H1 (cell line): ENCODE results near the gene GALNT4. TPM values are rescaled to one million over a fixed set of nuclear protein-coding genes. Genes with fewer than 3 reads are reported as not detected.

ENCODE experiments used
- CEBPB ChIP-seq: IDR thresholded peaks from 2 replicates; pipeline ENCODE4 v1.6.1; 2012; ENCODE audit warnings: low read depth, low read length
- CHD1 ChIP-seq: IDR thresholded peaks from 2 replicates; pipeline ENCODE4 v1.6.1; 2012; ENCODE audit warnings: low read depth, low read length, improper control_type of control experiment
- CHD7 ChIP-seq: fragments of 300-600 bp; sonication (generic); IDR thresholded peaks from 2 replicates; pipeline ENCODE4 v1.7.1; 2012; ENCODE audit warnings: low read length, moderate library complexity, mild to moderate bottlenecking, inconsistent platforms; ENCODE audit not compliant: insufficient replicate concordance
- E2F6 ChIP-seq: IDR thresholded peaks from 2 replicates; pipeline ENCODE4 v1.6.1; 2012; ENCODE audit warnings: inconsistent platforms
- JUND ChIP-seq: IDR thresholded peaks from 2 replicates; pipeline ENCODE4 v1.6.1; 2011; ENCODE audit warnings: mild to moderate bottlenecking, improper control_type of control experiment, low read length
- MAFK ChIP-seq: IDR thresholded peaks from 2 replicates; pipeline ENCODE4 v1.6.1; 2012; ENCODE audit warnings: low read depth, mild to moderate bottlenecking, improper control_type of control experiment, low read length
- POLR2A ChIP-seq, 2 experiments: IDR thresholded peaks; 1 replicate in 1 of 2; 2 replicates in 1 of 2; pipeline ENCODE4 v1.6.1; 2011; ENCODE audit warnings: low read depth in 2 of 2, low read length in 2 of 2, mild to moderate bottlenecking in 2 of 2; ENCODE audit errors: control extremely low read depth in 1 of 2
- SIRT6 ChIP-seq: IDR thresholded peaks from one replicate; pipeline ENCODE4 v1.7.1; 2012; ENCODE audit warnings: low read length, inconsistent platforms
- ZNF274 ChIP-seq: IDR thresholded peaks from 2 replicates; pipeline ENCODE4 v1.7.0; 2012; ENCODE audit warnings: low read length, borderline replicate concordance; ENCODE audit errors: extremely low read depth
- polyA plus RNA-seq, 7 experiments: library from polyadenylated mRNA; depleted of rRNA in 3 of 7; stranded (reverse) in 5 of 7; unstranded in 2 of 7; fragments of >200 nt in 5 of 7; fragments of 200-250 nt in 2 of 7; gene quantifications; 1 replicate in 5 of 7; 2 replicates in 1 of 7; 4 replicates in 1 of 7; pipeline versions ENCODE4 v1.2.1 to v1.2.3, GENCODE V29; 2011 to 2013; ENCODE audit warnings: missing spikeins in 2 of 7, mixed read lengths in 2 of 7
- total RNA-seq: library from RNA; stranded (reverse); fragmentation: NEBNext Ultra II Directional; extraction: Animal tissue kit (Norgen Biotek cat#: 25700); gene quantifications from 2 replicates; pipeline ENCODE4 v1.2.1, GENCODE V29; 2021

Gene GALNT4
- total and polyA plus RNA-seq, 2 of the 8 experiments (the other 6 are each of a cell fraction or from before 2014, with no cell fraction given), result 0.45 to 3.3 TPM

- TF ChIP-seq CHD7, result no peak
- no peak for TF ChIP-seq JUND
- TF ChIP-seq E2F6, result no peak
- TF ChIP-seq CEBPB, result no peak
- TF ChIP-seq ZNF274, result no peak
- TF ChIP-seq CHD1, result no peak
- no peak for TF ChIP-seq SIRT6
- no peak for TF ChIP-seq POLR2A (IDR thresholded peaks at IDR 0.05; ENCODE audit: control extremely low read depth in 1 of 2, low read depth in 2 of 2, low read length in 2 of 2)
- TF ChIP-seq MAFK, result no peak
Measured at GRCh38 chr12:89481213-89481914, 43.2 kb downstream of the GALNT4 start (continued).
